ENCODE data around the gene TPGS1. TPM values are rescaled to one million over a fixed set of nuclear protein-coding genes. Genes with fewer than 3 reads are reported as not detected.

Gene TPGS1
- total and polyA plus RNA-seq, 8 donors = 1.2 to 65.5 (median 25.0) TPM

GRCh38 chr19:558770-559439, 51.6 kb downstream of the TPGS1 start:
- WGBS, 5 donors = 43 to 53% (median 46%) methylated on average over 16 to 21 of the region's 21 CpGs
- peak; percentile 40 to 78 for DNase-seq
- Histone ChIP-seq H3K27ac (peak overlapping the region in 1 of 5 donors; percentile 44), H3K4me1 (peaks cover 8 to 27% (median 18%) of the 10 kb centered on the region in 4 donors), H3K4me3 (no peak overlapping the region), H3K9me3 (no peaks in the 10 kb centered on the region), H3K36me3 (no peaks in the 10 kb centered on the region), H3K27me3 (peaks cover 0 to 3% (median 0%) of the 10 kb centered on the region in 3 donors)
- TF ChIP-seq EP300 (IDR thresholded peaks at IDR 0.05) (no peak), CTCF (IDR thresholded peaks at IDR 0.05) (no peak), POLR2A (IDR thresholded peaks at IDR 0.05) (no peak)
- intact Hi-C loops (cut with DNase I; ENCODE audit: low total_unique reads) = no loop called here

GRCh38 chr19:560121-560520, 52.8 kb downstream of the TPGS1 start:
- Histone ChIP-seq H3K4me1 (peaks cover 8 to 27% (median 18%) of the 10 kb centered on the region in 4 donors), H3K27me3 (peaks cover 0 to 3% (median 0%) of the 10 kb centered on the region in 3 donors), H3K36me3 (no peaks in the 10 kb centered on the region), H3K27ac (peak overlapping the region in 1 of 5 donors; percentile 14), H3K9me3 (no peaks in the 10 kb centered on the region), H3K4me3 (no peak overlapping the region)
- DNase-seq = no peak
- TF ChIP-seq EP300 (IDR thresholded peaks at IDR 0.05) (no peak), POLR2AphosphoS5 (IDR thresholded peaks at IDR 0.05) (no peak), CTCF (IDR thresholded peaks at IDR 0.05) (no peak), POLR2A (IDR thresholded peaks at IDR 0.05) (no peak)
- intact Hi-C loops (cut with DNase I; ENCODE audit: low total_unique reads) = no loop called here
- WGBS, 5 donors = 74 to 84% (median 80%) methylated on average over 12 of the region's 12 CpGs

GRCh38 chr19:566403-566802, 59.1 kb downstream of the TPGS1 start:
- H3K27me3 ChIP-seq = no peaks in the 10 kb centered on the region
- H3K27ac ChIP-seq = peak overlapping the region in 4 of 5 donors; percentile 48 to 85 (median 71)
- TF ChIP-seq EP300 (IDR thresholded peaks at IDR 0.05) = peak; percentile 68
- no peak for TF ChIP-seq CTCF (IDR thresholded peaks at IDR 0.05)
- peak; percentile 56 to 72 (median 71) for TF ChIP-seq POLR2AphosphoS5 (IDR thresholded peaks at IDR 0.05)

GRCh38 chr19:566844-567243, 59.5 kb downstream of the TPGS1 start:
- no peak for TF ChIP-seq EP300 (IDR thresholded peaks at IDR 0.05)
- TF ChIP-seq POLR2A (IDR thresholded peaks at IDR 0.05) = no peak
- TF ChIP-seq CTCF (IDR thresholded peaks at IDR 0.05) = no peak
- no peak for TF ChIP-seq POLR2AphosphoS5 (IDR thresholded peaks at IDR 0.05)
- no peaks in the 10 kb centered on the region for H3K36me3 ChIP-seq
- no peaks in the 10 kb centered on the region for H3K27me3 ChIP-seq
- 80 to 90% (median 88%) methylated on average over 16 of the region's 16 CpGs for WGBS, 5 donors
- peak overlapping the region in 4 of 5 donors; percentile 48 to 85 (median 71) for H3K27ac ChIP-seq
- no peak for DNase-seq
- H3K4me3 ChIP-seq = no peak overlapping the region
- no peaks in the 10 kb centered on the region for H3K9me3 ChIP-seq
- H3K4me1 ChIP-seq = peaks cover 4 to 20% (median 11%) of the 10 kb centered on the region in 4 donors
- intact Hi-C loops (cut with DNase I; ENCODE audit: low total_unique reads) = no loop called here

More at GRCh38 chr19:566403-566802, 59.1 kb downstream of the TPGS1 start:
- DNase-seq = peak in 1 of 2 donors; percentile 88
- Histone ChIP-seq H3K9me3 (no peaks in the 10 kb centered on the region), H3K4me1 (peaks cover 4 to 15% (median 7%) of the 10 kb centered on the region in 4 donors), H3K36me3 (no peaks in the 10 kb centered on the region), H3K4me3 (no peak overlapping the region)
- intact Hi-C loops (cut with DNase I; ENCODE audit: low total_unique reads) = no loop called here
- 52 to 84% (median 72%) methylated on average over 18 to 19 of the region's 19 CpGs for WGBS, 5 donors
